Activated CD8-positive, alpha-beta memory T cell treated with anti-CD3 and anti-CD28 coated beads, Interleukin-2, amount 10 ng/mL, durations not matched to agents 7 days and 5 days (primary cell): ENCODE measurements around the gene CLSTN3. TPM values are rescaled to one million over a fixed set of nuclear protein-coding genes. Genes with fewer than 3 reads are reported as not detected.
"Not testable (repeated sequence)": the region's sequence is repeated elsewhere in the genome, so short reads cannot be mapped to it uniquely, and the experiment has no call there.

ENCODE experiments used
- ATAC-seq: fragments of 150-1000 bp; cut with Tn5 transposase; one replicate; pipeline ENCODE4 v1.10.0; 2021; ENCODE audit warnings: moderate library complexity
- CTCF ChIA-PET: fragments of 350-600 bp; sonication (Branson Sonifier 250); formaldehyde crosslinking; loops from one replicate; lab custom pipeline; 2021; ENCODE audit warnings: antibody characterized with exemption; lab: Charles Lee
- DNase-seq: peaks from one replicate; pipeline ENCODE4 v3.0.0-alpha.2; 2020
- H3K27ac Mint-ChIP-seq: one replicate; pipeline ENCODE4 v1.8.0; 2021; ENCODE audit warnings: mild to moderate bottlenecking, mixed read lengths
- H3K27me3 Mint-ChIP-seq: one replicate; pipeline ENCODE4 v1.8.0; 2021; ENCODE audit warnings: mixed read lengths
- H3K36me3 Mint-ChIP-seq: one replicate; pipeline ENCODE4 v1.8.0; 2021; ENCODE audit warnings: mild to moderate bottlenecking, mixed read lengths
- H3K4me1 Mint-ChIP-seq: one replicate; pipeline ENCODE4 v1.8.0; 2021; ENCODE audit warnings: mixed read lengths
- H3K4me3 Mint-ChIP-seq: one replicate; pipeline ENCODE4 v1.8.0; 2021; ENCODE audit warnings: mild to moderate bottlenecking, moderate library complexity, mixed read lengths
- H3K9me3 Mint-ChIP-seq: one replicate; pipeline ENCODE4 v1.8.0; 2022; ENCODE audit warnings: low read depth, mixed read lengths
- total RNA-seq, 2 experiments: library from RNA; stranded (reverse); gene quantifications; one replicate each; pipeline ENCODE4 v1.2.3, GENCODE V29; 2021

CLSTN3 gene
- total RNA-seq, 2 experiments from 2014 or later, result 71.9 to 109 TPM

DNA sequence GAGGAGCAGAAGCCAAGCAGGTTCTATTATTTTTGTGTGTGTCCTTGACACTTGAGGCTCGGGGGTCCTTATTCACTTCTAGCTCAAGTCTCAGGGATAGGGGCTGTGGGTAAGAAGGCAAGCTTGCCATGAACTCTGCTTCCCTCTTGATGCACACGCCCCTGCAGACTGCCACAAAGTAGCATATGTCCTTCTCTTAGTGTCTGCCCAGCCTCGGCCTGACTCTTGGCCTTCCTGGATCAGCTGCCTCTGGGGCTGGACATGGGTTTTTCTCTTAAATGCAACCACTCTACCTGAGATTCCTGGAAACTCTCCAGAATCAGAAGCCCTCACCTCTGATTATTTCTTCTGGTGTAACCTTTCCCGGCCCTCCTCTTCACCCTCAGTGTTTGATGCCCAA lies 31.2 kb downstream of the CLSTN3 start:
- Mint-ChIP-seq H3K4me3 (no peak overlapping the region), H3K27me3 (peaks cover 22% of the 10 kb centered on the region), H3K4me1 (peaks cover 5% of the 10 kb centered on the region), H3K36me3 (no peaks in the 10 kb centered on the region), H3K9me3 (no peaks in the 10 kb centered on the region), H3K27ac (no peak overlapping the region)
- DNase-seq (no peak), ATAC-seq (no peak)
- CTCF ChIA-PET, result interaction anchor here (0.9 to 1.1 kb wide), 2 partner anchors 17 to 476 kb away, joined by 3 to 5 read pairs; no protein-coding TSS in a partner anchor

DNA sequence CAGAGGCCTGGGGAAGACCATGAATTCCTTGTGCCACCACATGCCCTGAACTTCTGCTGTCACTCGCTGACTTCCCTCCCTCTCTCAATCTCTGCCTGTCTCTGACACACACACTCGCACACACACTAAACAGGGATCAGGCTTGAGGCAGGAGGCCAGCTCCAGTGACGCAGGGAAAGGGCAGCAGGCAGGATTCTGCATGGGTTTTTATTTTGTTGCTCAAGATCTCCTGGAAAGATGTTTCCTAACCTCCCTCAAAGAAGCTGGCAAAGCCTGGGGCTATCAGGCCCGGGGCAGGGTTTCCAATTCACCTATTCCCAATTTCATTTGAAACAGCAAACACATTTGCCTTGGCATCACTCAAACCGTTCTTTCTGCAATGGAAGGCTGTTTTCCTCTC lies 31.6 kb downstream of the CLSTN3 start:
- CTCF ChIA-PET, result interaction anchor here (1.1 kb wide), 1 partner anchor 476 kb away, joined by 3 read pairs; no protein-coding TSS in a partner anchor
- no peak for DNase-seq

DNA sequence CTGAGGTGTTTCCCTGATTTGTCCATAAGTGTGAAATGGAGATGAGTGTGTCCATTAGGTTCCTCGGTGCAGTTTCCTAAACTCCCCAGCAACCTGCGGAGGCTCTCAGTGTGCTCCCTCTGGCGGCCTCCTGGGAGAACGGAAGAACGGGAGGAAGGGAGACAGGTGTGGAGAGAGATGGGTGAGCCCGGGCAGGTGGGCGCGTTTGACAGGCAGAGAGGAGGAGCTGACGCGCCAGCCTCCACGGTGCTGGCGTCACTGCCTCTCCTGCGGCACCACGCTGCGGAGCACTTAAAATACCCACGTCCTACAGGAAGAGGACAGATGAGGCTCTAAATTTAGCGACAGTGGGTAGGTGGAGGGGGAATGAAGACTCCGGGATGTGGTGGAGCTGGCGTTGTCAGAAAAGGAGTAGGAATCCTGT lies 32.5 kb downstream of the CLSTN3 start:
- H3K4me1 Mint-ChIP-seq, result peaks cover 5% of the 10 kb centered on the region
- no peak overlapping the region for H3K4me3 Mint-ChIP-seq
- CTCF ChIA-PET, result interaction anchor here (1.0 to 1.6 kb wide), 3 partner anchors 10 to 19 kb away, joined by 3 read pairs; no protein-coding TSS in a partner anchor
- no peak for DNase-seq
- H3K27me3 Mint-ChIP-seq, result peaks cover 25% of the 10 kb centered on the region
- no peak overlapping the region for H3K27ac Mint-ChIP-seq
- peak; percentile 49 for ATAC-seq
- H3K9me3 Mint-ChIP-seq, result peaks cover 5% of the 10 kb centered on the region
- H3K36me3 Mint-ChIP-seq, result peaks cover 4% of the 10 kb centered on the region

More for the DNA sequence above, 31.6 kb downstream of the CLSTN3 start:
- no peaks in the 10 kb centered on the region for H3K36me3 Mint-ChIP-seq
- peaks cover 5% of the 10 kb centered on the region for H3K4me1 Mint-ChIP-seq
- H3K27ac Mint-ChIP-seq, result no peak overlapping the region
- no peak for ATAC-seq
- no peak overlapping the region for H3K4me3 Mint-ChIP-seq
- H3K9me3 Mint-ChIP-seq, result no peaks in the 10 kb centered on the region
- peaks cover 25% of the 10 kb centered on the region for H3K27me3 Mint-ChIP-seq

DNA sequence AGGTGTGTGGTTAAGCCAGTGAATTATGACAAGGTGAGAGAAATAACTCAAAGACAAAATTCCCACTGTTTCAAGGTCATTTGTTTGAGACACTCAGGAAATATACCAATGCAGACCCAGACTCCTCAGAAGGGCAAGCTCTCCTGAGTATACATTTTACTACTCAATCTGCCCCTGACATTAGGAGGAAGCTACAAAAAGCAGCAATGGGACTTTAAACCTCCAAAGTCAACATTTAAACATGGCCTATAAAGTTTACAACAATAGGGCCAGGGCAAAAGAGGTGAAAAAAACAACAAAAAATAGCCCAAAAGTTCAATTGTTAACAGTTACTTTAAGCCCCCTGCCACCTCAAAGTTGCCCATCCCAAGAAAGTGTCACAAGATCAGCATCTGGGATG lies 39.8 kb downstream of the CLSTN3 start:
- Mint-ChIP-seq H3K4me3 (no peak overlapping the region), H3K27ac (no peak overlapping the region), H3K4me1 (no peaks in the 10 kb centered on the region), H3K27me3 (peaks cover 29% of the 10 kb centered on the region), H3K9me3 (peaks cover 21% of the 10 kb centered on the region), H3K36me3 (peaks cover 9% of the 10 kb centered on the region)
- DNase-seq (no peak), ATAC-seq (no peak)
- CTCF ChIA-PET, result interaction anchor here (1.8 kb wide), 1 partner anchor 57 kb away, joined by 4 read pairs; no protein-coding TSS in a partner anchor

DNA sequence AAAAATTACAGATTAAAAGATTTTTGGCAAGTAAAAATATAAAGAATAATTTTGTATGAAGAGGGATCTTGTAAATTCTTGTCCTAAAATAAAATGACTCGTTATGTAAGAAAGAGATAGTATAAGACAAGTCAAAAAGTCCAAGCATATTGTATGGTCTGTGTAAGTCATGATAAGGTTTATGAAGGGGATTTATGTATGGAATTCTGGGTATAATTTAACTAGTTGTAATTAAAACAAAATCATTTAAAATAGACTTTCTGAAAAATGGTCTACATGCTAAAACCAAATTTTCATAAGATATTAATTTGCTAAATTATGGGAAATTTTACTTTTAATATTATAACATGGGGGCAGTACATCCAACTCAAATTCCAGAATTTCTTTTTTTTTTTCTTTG lies 41.7 kb downstream of the CLSTN3 start:
- Mint-ChIP-seq H3K27me3 (peaks cover 36% of the 10 kb centered on the region), H3K36me3 (peaks cover 9% of the 10 kb centered on the region), H3K27ac (no peak overlapping the region), H3K4me3 (no peak overlapping the region), H3K9me3 (peaks cover 21% of the 10 kb centered on the region), H3K4me1 (no peaks in the 10 kb centered on the region)
- CTCF ChIA-PET, result no interaction called here
- no peak for ATAC-seq
- no peak for DNase-seq

DNA sequence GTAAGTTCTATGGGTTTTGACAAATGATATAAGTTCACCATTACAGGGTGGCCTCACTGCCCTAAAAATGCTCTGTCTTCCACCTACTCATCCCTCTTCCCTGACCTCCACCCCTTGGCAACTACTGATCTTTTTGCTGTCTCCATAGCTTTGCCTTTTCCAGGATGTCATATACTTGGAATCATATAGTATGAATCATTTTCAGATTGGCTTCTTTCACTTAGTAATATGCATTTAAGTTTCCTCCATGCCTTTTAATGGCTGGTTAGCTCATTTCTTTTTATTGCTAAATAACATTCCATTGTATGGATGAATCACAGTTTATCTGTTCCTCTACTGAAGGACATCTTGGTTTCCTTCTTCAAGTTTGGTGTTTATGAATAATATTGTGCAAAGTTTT lies 45.3 kb downstream of the CLSTN3 start:
- Mint-ChIP-seq H3K4me1 (no peaks in the 10 kb centered on the region), H3K9me3 (peaks cover 4% of the 10 kb centered on the region), H3K27me3 (peaks cover 52% of the 10 kb centered on the region), H3K36me3 (no peaks in the 10 kb centered on the region), H3K27ac (no peak overlapping the region), H3K4me3 (no peak overlapping the region)
- DNase-seq, result no peak
- no peak for ATAC-seq
- CTCF ChIA-PET, result interaction anchor here (1.1 kb wide), 1 partner anchor 13 kb away, joined by 3 read pairs; no protein-coding TSS in a partner anchor

DNA sequence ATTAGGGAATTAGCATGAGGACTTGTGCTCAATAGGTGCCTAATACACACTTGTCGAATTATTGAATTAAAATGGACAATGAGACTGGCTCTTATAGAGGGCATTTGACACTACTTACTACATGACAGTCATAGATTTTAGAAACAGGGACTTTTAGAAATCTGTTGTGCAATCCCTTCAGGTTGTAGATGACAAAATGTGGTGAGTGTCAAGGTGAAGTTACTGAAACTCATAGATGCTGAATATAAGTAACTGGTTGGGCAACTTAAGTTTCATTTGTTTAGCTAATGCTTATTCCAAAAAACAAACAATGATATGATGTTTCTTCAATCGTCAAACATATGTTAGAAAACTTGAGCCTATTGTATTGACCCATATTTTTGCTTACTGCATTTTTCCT lies 46.4 kb downstream of the CLSTN3 start:
- CTCF ChIA-PET, result interaction anchor here (1.1 kb wide), 1 partner anchor 12 kb away, joined by 3 read pairs; no protein-coding TSS in a partner anchor
- peaks cover 56% of the 10 kb centered on the region for H3K27me3 Mint-ChIP-seq
- DNase-seq (no peak), ATAC-seq (no peak)
- no peak overlapping the region for H3K27ac Mint-ChIP-seq
- no peak overlapping the region for H3K4me3 Mint-ChIP-seq
- H3K4me1 Mint-ChIP-seq, result no peaks in the 10 kb centered on the region
- no peaks in the 10 kb centered on the region for H3K36me3 Mint-ChIP-seq
- H3K9me3 Mint-ChIP-seq, result peaks cover 4% of the 10 kb centered on the region

DNA sequence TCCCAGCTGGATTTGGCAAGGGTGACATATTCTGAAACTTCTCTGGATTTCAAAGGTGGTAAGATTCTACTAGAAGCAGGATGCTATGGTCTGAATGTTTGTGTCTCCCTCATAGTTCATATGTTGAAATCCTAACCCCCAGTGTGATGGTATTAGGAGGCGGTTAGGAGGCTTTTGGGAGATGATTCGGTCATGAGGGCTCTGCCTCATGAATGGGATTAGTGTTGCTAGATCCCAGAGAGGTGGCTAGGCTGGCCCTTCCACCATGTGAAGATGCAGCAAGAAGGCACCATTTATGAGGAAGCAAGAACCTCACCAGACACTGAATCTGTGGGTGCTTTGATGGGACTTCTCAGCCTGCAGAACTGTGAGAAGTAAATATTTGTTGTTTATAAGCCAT lies 48.3 kb downstream of the CLSTN3 start:
- Mint-ChIP-seq H3K9me3 (no peaks in the 10 kb centered on the region), H3K27me3 (peaks cover 53% of the 10 kb centered on the region), H3K27ac (no peak overlapping the region), H3K4me1 (no peaks in the 10 kb centered on the region), H3K36me3 (no peaks in the 10 kb centered on the region), H3K4me3 (no peak overlapping the region)
- CTCF ChIA-PET, result no interaction called here
- DNase-seq, result no peak
- ATAC-seq, result no peak

DNA sequence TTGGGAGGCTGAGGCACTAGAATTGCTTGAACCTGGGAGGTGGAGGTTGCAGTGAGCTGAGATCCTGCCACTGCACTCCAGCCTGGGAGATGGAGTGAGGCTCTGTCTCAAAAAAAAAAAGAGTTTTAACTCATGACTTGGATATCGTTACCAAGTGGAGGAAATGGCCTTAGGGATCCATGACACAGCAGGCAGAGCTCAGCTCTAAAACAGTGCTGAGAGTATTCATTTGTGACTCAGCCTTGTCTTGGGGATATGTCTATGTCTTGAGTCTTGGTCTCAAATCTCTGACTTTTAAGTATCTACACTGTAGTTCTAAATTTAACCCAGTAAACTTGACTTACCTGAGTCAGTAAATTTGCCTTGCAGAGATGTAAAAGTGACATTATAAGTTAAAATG lies 50.5 kb downstream of the CLSTN3 start:
- no peaks in the 10 kb centered on the region for H3K9me3 Mint-ChIP-seq
- H3K27ac Mint-ChIP-seq, result no peak overlapping the region
- peaks cover 36% of the 10 kb centered on the region for H3K27me3 Mint-ChIP-seq
- H3K4me1 Mint-ChIP-seq, result no peaks in the 10 kb centered on the region
- CTCF ChIA-PET, result interaction anchor here (1.4 kb wide), 1 partner anchor 18 kb away, joined by 3 read pairs; no protein-coding TSS in a partner anchor
- H3K36me3 Mint-ChIP-seq, result no peaks in the 10 kb centered on the region
- ATAC-seq (no peak), DNase-seq (no peak)
- H3K4me3 Mint-ChIP-seq, result no peak overlapping the region

DNA sequence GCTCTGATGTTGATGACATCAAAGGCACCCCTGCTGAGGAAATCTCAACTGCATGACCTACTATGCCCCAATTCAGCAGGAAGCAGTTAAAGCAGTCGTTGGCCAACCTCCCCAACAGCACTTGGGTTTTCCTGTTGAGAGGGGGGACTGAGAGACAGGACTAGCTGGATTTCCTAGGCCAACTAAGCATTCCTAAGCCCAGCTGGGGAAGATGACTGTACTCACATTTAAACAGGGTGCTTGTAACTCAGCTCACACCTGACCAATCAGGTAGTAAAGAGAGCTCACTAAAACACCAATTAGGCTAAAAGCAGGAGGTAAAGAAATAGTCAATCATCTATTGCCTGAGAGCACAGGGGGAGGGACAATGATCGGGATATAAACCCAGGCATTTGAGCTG lies 55.9 kb downstream of the CLSTN3 start:
- Mint-ChIP-seq H3K4me1 (peaks cover 19% of the 10 kb centered on the region), H3K27me3 (peaks cover 10% of the 10 kb centered on the region)
- H3K27ac Mint-ChIP-seq, ATAC-seq, H3K36me3 Mint-ChIP-seq, DNase-seq, H3K9me3 Mint-ChIP-seq, H3K4me3 Mint-ChIP-seq: not testable (repeated sequence)
- CTCF ChIA-PET, result interaction anchor here (0.6 to 0.7 kb wide), 2 partner anchors 21 to 26 kb away, joined by 3 read pairs; no protein-coding TSS in a partner anchor

DNA sequence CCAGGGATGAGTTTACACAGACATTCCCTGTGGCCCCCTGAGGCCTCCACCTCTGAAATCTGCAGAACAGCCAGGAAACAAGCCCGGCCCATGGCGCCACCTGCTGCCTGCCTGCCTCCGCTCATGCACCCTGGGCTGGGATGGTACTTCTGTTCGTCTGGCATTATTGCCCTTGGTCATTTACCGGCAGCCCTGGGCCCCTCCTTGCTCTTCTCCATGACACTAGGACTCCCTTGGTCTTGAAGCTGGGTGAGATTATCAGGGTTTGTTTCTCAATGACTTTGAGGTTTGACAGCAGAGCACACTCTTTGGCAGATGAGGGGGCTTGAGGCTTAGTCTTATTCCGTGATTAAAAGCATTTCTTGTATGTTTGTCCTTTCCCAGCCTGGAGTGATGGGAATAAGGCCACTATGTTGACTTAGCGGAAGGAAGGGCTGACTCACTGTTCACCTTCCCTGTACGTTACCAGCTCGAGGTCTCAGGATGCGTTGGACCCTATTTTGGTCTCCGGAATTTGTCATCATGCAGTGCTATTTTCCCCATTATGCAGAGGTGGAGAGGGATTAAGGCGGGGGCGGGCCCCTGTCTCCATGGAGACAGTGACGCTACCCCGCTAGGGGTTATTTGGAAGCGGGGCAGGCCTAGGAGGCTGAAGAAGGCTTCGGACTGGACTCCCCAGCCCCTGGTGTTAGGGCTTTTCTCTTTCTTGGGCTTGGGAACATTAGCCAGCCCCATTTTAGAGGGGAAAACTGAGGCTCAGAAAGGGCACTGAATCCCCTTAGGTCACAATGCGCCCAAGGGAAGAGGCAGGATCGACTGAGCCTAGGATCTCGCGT lies 58.6 kb downstream of the CLSTN3 start:
- Mint-ChIP-seq H3K4me1 (peaks cover 24% of the 10 kb centered on the region), H3K9me3 (no peaks in the 10 kb centered on the region), H3K36me3 (peaks cover 12% of the 10 kb centered on the region), H3K4me3 (peak overlapping the region; percentile 74), H3K27ac (peak overlapping the region; percentile 88), H3K27me3 (no peaks in the 10 kb centered on the region)
- ATAC-seq (peak; percentile 37), DNase-seq (peak; percentile 77)
- CTCF ChIA-PET, result interaction anchor here (0.6 to 1.5 kb wide), 12 partner anchors 10 to 910 kb away, joined by 3 to 7 read pairs (median 3); partner anchors contain the start of gene C1R

DNA sequence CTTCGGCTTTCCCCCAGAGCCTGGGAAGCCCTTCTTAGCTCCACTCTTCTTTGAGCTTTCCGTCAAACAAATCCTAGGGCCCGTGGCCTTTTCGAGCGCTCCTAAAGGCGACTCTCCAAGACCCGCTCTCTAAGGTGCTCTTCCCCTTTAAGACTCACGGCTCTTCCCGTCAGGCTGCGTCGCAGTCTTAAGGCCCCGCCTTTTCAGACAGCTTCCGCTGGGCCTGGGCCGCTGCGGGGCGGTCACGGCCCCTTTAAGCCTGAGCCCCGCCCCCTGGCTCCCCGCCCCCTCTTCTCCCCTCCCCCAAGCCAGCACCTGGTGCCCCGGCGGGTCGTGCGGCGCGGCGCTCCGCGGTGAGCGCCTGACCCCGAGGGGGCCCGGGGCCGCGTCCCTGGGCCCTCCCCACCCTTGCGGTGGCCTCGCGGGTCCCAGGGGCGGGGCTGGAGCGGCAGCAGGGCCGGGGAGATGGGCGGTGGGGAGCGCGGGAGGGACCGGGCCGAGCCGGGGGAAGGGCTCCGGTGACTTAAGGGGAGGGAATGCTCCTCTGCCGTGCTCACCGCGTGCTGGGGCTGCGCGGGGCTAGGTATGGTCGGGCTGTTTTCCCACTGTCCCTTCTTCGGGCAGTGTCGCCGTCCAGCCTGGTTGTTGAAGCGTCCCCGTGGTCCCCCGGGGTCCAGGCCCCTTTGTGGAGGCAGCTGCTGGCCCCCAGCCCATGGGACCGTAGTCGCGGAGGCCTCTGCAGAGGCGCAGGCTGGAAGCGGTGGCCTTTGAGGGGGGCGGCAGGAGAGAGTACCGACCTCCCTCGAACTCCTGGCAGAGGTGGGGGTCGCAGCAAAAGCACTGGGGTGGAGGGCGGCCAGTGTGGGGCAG lies 59.5 kb downstream of the CLSTN3 start, which contains the start of gene PEX5:
PEX5 (plus strand) TSS at position 289 of the 870 bp plus-strand sequence. CDS start 692 bp downstream, outside the sequence.
- Mint-ChIP-seq H3K4me3 (peak within 1 kb of the TSS; percentile 74), H3K36me3 (peaks cover 15% of the 10 kb centered on the region), H3K27me3 (no peaks in the 10 kb centered on the region), H3K27ac (peak within 1 kb of the TSS; percentile 88), H3K4me1 (peaks cover 25% of the 10 kb centered on the region), H3K9me3 (no peaks in the 10 kb centered on the region)
- DNase-seq, result peak; percentile 92
- CTCF ChIA-PET, result interaction anchor here (0.8 to 1.5 kb wide), 8 partner anchors 9 to 911 kb away, joined by 3 to 7 read pairs (median 3); no protein-coding TSS in a partner anchor
- peak; percentile 99 for ATAC-seq
